SK-N-SH (cell line): ENCODE results near the gene CRTC1. TPM values are rescaled to one million over a fixed set of nuclear protein-coding genes. Genes with fewer than 3 reads are reported as not detected.

Experiments used
- CTCF ChIA-PET: fragments of 300-600, 350-600 bp; formaldehyde crosslinking; extraction: SDS; loops from one replicate; lab custom pipeline; 2021; lab: Yijun Ruan, JAX
- POLR2A ChIA-PET: fragments of 350-600 bp; sonication (Branson Sonifier 250); formaldehyde crosslinking; extraction: SDS; loops from one replicate; lab custom pipeline; 2020; ENCODE audit warnings: antibody characterized with exemption, inconsistent platforms; lab: Yijun Ruan, JAX
- DNase-seq: peaks from one replicate; pipeline ENCODE4 v3.0.0; 2012
- H2AFZ ChIP-seq: fragments of 200-600 bp; sonication (generic); 2 replicates; pipeline ENCODE4 v1.8.1; 2016; ENCODE audit warnings: antibody characterized with exemption, mild to moderate bottlenecking, low read depth
- H3F3A ChIP-seq: fragments of 200-600 bp; sonication (generic); replicated peaks from 2 replicates; pipeline ENCODE3; 2016; ENCODE audit warnings: antibody characterized with exemption, mild to moderate bottlenecking; ENCODE audit not compliant: insufficient read depth
- H3K27ac ChIP-seq, 2 experiments: fragments of 200-500 bp in 1 of 2; fragments of 200-600 bp in 1 of 2; sonication (Bioruptor generic) in 1 of 2; sonication (generic), shearing (Covaris generic) in 1 of 2; 2 replicates each; pipeline versions ENCODE4 v1.5.1 to v1.6.1; 2014 to 2016; ENCODE audit warnings: low read depth in 2 of 2, inconsistent platforms in 1 of 2, low read length in 1 of 2, mild to moderate bottlenecking in 1 of 2, mixed read lengths in 1 of 2
- H3K27me3 ChIP-seq: fragments of 200-600 bp; sonication (generic), shearing (Covaris generic); 2 replicates; pipeline ENCODE4 v1.6.1; 2016; ENCODE audit warnings: mixed run types; ENCODE audit not compliant: insufficient read depth
- H3K36me3 ChIP-seq, 2 experiments: fragments of 200-500 bp in 1 of 2; fragments of 200-600 bp in 1 of 2; sonication (Bioruptor generic) in 1 of 2; sonication (generic) in 1 of 2; replicated peaks in 1 of 2; 2 replicates each; pipeline versions ENCODE3 to v1.5.1; 2014 to 2016; ENCODE audit warnings: low read length in 1 of 2, mild to moderate bottlenecking in 1 of 2; ENCODE audit not compliant: insufficient read depth in 2 of 2, control insufficient read depth in 1 of 2
- H3K4me1 ChIP-seq, 2 experiments: fragments of 200-500 bp in 1 of 2; fragments of 200-600 bp in 1 of 2; sonication (Bioruptor generic) in 1 of 2; sonication (generic), shearing (Covaris generic) in 1 of 2; 2 replicates each; pipeline versions ENCODE4 v1.5.1 to v1.6.1; 2014 to 2016; ENCODE audit warnings: low read depth in 1 of 2, low read length in 1 of 2, mixed run types in 1 of 2; ENCODE audit not compliant: insufficient read depth in 2 of 2, control insufficient read depth in 1 of 2
- H3K4me2 ChIP-seq: fragments of 200-600 bp; sonication (generic), shearing (Covaris generic); 2 replicates; pipeline ENCODE4 v1.6.1; 2017; ENCODE audit warnings: mixed run types
- H3K4me3 ChIP-seq, 2 experiments: fragments of 200-500 bp in 1 of 2; fragments of 200-600 bp in 1 of 2; sonication (Bioruptor generic) in 1 of 2; sonication (generic), shearing (Covaris generic) in 1 of 2; 2 replicates each; pipeline versions ENCODE4 v1.5.1 to v1.8.1; 2014 to 2016; ENCODE audit warnings: low read depth in 2 of 2, inconsistent platforms in 1 of 2, low read length in 1 of 2, mild to moderate bottlenecking in 1 of 2, mixed read lengths in 1 of 2, moderate library complexity in 1 of 2
- H3K79me2 ChIP-seq: fragments of 200-600 bp; sonication (generic); 2 replicates; pipeline ENCODE4 v1.8.1; 2017; ENCODE audit warnings: mild to moderate bottlenecking; ENCODE audit not compliant: insufficient read depth
- H3K9ac ChIP-seq: fragments of 200-600 bp; sonication (generic); 2 replicates; pipeline ENCODE4 v1.6.1; 2017; ENCODE audit warnings: mixed run types
- H3K9me2 ChIP-seq: fragments of 200-600 bp; sonication (generic); 2 replicates; pipeline ENCODE4 v1.6.1; 2017; ENCODE audit warnings: mixed run types
- H3K9me3 ChIP-seq: fragments of 200-600 bp; sonication (generic); 2 replicates; pipeline ENCODE4 v1.6.1; 2017; ENCODE audit warnings: mixed run types, mild to moderate bottlenecking, moderate library complexity
- H4K20me1 ChIP-seq: fragments of 200-600 bp; sonication (generic); 2 replicates; pipeline ENCODE4 v1.6.1; 2017; ENCODE audit warnings: mild to moderate bottlenecking, mixed run types; ENCODE audit not compliant: insufficient read depth
- ELF1 ChIP-seq: IDR thresholded peaks from 2 replicates; pipeline ENCODE4 v1.4.0; 2012
- FOSL2 ChIP-seq: IDR thresholded peaks from 2 replicates; pipeline ENCODE4 v1.4.0; 2012; ENCODE audit warnings: low read depth, mild to moderate bottlenecking, moderate library complexity, borderline replicate concordance
- FOXJ3 ChIP-seq: sonication (generic); formaldehyde crosslinking; IDR thresholded peaks from 2 replicates; pipeline ENCODE4 v1.5.1; 2020; ENCODE audit warnings: mild to moderate bottlenecking, missing genetic modification reagents
- FOXM1 ChIP-seq: IDR thresholded peaks from 2 replicates; pipeline ENCODE4 v1.4.0; 2012; ENCODE audit warnings: low read depth, mild to moderate bottlenecking
- GABPA ChIP-seq: IDR thresholded peaks from 2 replicates; pipeline ENCODE4 v1.4.0; 2012; ENCODE audit warnings: low read depth, mild to moderate bottlenecking
- GATA2 ChIP-seq: sonication (generic); formaldehyde crosslinking; IDR thresholded peaks from 2 replicates; pipeline ENCODE4 v1.5.0; 2020; ENCODE audit warnings: mild to moderate bottlenecking, missing genetic modification reagents
- JUND ChIP-seq: IDR thresholded peaks from 2 replicates; pipeline ENCODE4 v1.4.0; 2012
- MXI1 ChIP-seq: IDR thresholded peaks from 2 replicates; pipeline ENCODE4 v1.6.1; 2012; ENCODE audit warnings: mild to moderate bottlenecking, low read depth, low read length, improper control_type of control experiment
- NRF1 ChIP-seq: IDR thresholded peaks from 2 replicates; pipeline ENCODE4 v1.6.1; 2012; ENCODE audit warnings: low read depth, mild to moderate bottlenecking, low read length
- POLR2AphosphoS5 ChIP-seq: IDR thresholded peaks from 2 replicates; pipeline ENCODE4 v1.6.1; 2012; ENCODE audit warnings: low read depth, low read length
- RCOR1 ChIP-seq: fragments of 150-350 bp; IDR thresholded peaks from 2 replicates; pipeline ENCODE4 v1.6.1; 2017; ENCODE audit warnings: antibody characterized with exemption, low read length
- RXRA ChIP-seq: IDR thresholded peaks from 2 replicates; pipeline ENCODE4 v1.4.0; 2012; ENCODE audit warnings: low read depth, mild to moderate bottlenecking, borderline replicate concordance
- SIN3A ChIP-seq: IDR thresholded peaks from 2 replicates; pipeline ENCODE4 v1.6.1; 2012; ENCODE audit warnings: low read depth, mild to moderate bottlenecking, low read length, moderate library complexity, borderline replicate concordance
- TAF1 ChIP-seq: IDR thresholded peaks from 2 replicates; pipeline ENCODE4 v1.6.1; 2012; ENCODE audit warnings: low read depth, mild to moderate bottlenecking, low read length, moderate library complexity, borderline replicate concordance
- TCF12 ChIP-seq: IDR thresholded peaks from 2 replicates; pipeline ENCODE4 v1.4.0; 2012
- YY1 ChIP-seq: IDR thresholded peaks from 2 replicates; pipeline ENCODE4 v1.4.0; 2012; ENCODE audit warnings: low read depth, mild to moderate bottlenecking
- WGBS: methylation state at CpG from one replicate; pipeline ENCODE4 v1.1.6; 2017; ENCODE audit warnings: low lambda C conversion rate; 5-methylcytosine and 5-hydroxymethylcytosine counted together
- polyA plus RNA-seq, 3 experiments: library from polyadenylated mRNA; depleted of rRNA; stranded (reverse); fragments of >200 nt; gene quantifications; 2 replicates each; pipeline ENCODE4 v1.2.3, GENCODE V29; 2012
- TF ChIP-seq, protein P1 (sequence below): IDR thresholded peaks from 2 replicates; pipeline ENCODE4 v1.4.0; 2012; ENCODE audit warnings: low read depth
- TF ChIP-seq, protein P2 (sequence below): IDR thresholded peaks from 2 replicates; pipeline ENCODE4 v1.4.0; 2012; ENCODE audit warnings: low read depth, borderline replicate concordance
- TF ChIP-seq, protein P3 (sequence below): fragments of 150-350 bp; IDR thresholded peaks from 2 replicates; pipeline ENCODE4 v1.6.1; 2017; ENCODE audit warnings: antibody characterized with exemption, low read length, low read depth, borderline replicate concordance
- TF ChIP-seq, protein P4 (sequence below): fragments of 200-600 bp; sonication (generic); IDR thresholded peaks from 2 replicates; pipeline ENCODE4 v1.6.1; 2017; ENCODE audit warnings: antibody characterized with exemption, mild to moderate bottlenecking, moderate library complexity

The CRTC1 gene
- polyA plus RNA-seq, 1 of the 3 experiments (the other 2 are of a cell fraction): 5.0 TPM

DNA sequence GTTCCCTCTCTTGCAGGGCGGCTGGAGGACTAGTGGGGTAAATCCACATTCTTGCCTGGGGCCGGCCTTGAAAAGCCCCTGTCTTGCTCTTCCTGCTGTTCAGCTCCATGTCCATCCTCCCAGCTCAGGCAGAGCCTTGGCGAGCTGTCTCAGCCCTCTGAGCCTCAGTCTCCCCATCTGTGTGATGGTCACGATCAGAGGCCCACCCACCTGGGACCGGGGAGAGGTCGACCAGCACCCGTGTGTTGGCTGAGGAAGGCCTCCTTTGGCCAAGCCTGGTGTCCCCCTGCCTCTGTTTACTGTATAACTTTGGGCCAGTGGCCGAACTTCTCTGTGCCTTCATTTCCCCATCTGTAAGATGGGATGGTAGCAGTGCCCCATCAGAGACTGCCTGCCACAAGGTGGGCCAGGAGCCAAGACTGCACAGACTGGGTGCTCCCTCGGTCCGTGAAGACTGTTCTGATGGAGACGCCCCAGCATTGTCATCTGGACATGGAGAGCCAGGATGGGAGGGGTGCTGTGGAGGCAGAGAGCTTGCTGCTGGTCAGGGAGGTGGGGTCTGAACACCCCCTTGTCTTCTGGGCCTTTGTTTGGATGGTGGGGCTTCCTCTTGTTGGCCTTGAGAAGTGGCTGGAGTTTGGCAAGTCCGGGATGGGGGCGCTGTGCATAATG lies 28.2 kb upstream of the CRTC1 start:
- Histone ChIP-seq H3K4me2 (no peak overlapping the region), H3K79me2 (0 out of 2 replicates have a peak, but pooled peaks cover 3% of the 10 kb centered on the region), H3F3A (peaks cover 20% of the 10 kb centered on the region), H3K27me3 (no peaks in the 10 kb centered on the region), H4K20me1 (no peaks in the 10 kb centered on the region), H3K9me2 (no peaks in the 10 kb centered on the region), H2AFZ (no peak overlapping the region), H3K36me3 (no peaks in the 10 kb centered on the region), H3K9ac (no peak overlapping the region), H3K4me3 (no peak overlapping the region), H3K4me1 (peaks cover 11 to 15% of the 10 kb centered on the region in 2 experiments; a peak in 3 of 4 replicates), H3K9me3 (no peaks in the 10 kb centered on the region), H3K27ac (no peak overlapping the region)
- WGBS: 96% methylated on average over 5 of the region's 13 CpGs
- no peak for DNase-seq
- TF ChIP-seq JUND (no peak), YY1 (no peak), FOXM1 (no peak), TCF12 (no peak), FOSL2 (no peak), TAF1 (no peak), MXI1 (no peak)
- TF ChIP-seq, protein P1, sequence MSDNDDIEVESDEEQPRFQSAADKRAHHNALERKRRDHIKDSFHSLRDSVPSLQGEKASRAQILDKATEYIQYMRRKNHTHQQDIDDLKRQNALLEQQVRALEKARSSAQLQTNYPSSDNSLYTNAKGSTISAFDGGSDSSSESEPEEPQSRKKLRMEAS: no peak
- TF ChIP-seq, protein P2, sequence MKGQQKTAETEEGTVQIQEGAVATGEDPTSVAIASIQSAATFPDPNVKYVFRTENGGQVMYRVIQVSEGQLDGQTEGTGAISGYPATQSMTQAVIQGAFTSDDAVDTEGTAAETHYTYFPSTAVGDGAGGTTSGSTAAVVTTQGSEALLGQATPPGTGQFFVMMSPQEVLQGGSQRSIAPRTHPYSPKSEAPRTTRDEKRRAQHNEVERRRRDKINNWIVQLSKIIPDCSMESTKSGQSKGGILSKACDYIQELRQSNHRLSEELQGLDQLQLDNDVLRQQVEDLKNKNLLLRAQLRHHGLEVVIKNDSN: no peak
- POLR2A ChIA-PET: no interaction called here
- CTCF ChIA-PET: no interaction called here

DNA sequence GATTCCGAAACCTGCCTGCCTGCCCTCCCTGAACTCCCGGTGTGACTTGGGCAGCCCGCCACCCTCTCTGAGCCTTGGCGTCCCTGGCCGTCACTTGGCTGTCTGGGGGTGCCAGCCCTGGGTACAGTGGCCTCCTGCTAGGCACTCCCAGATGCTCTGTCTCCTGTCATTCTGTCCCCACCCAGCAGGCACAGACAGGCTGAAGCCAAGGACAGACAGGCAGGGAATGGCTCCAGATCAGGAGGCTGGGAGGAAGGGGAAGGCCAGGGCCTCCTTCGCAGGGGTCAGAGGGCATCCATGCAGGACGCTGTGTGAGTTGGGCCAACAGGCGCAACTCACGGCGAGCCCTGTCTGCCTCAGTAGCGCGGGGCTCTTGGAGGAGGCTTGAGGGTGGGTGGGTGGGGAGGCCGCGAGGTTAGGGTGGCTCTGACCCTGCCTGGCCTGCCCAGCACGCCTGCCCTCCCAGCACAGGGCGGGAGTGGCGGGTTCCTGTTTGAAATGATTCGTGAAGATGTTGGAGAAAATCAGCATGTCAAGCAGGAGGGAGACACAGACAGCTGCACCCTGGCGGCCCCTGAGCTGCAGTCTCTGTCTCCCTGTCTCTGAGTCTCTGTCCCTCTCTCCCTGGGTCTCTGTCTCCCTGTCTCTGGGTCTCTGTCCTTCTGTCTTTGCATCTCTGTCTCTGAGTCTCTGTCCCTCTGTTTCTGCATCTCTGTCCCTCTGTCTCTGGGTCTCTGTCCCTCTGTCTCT lies 27.0 kb upstream of the CRTC1 start:
- H3K4me3 ChIP-seq: no peak overlapping the region
- no peaks in the 10 kb centered on the region for H3K9me2 ChIP-seq
- DNase-seq: no peak
- CTCF ChIA-PET: no interaction called here
- no peaks in the 10 kb centered on the region for H3K27me3 ChIP-seq
- POLR2A ChIA-PET: no interaction called here
- H3F3A ChIP-seq: peaks cover 30% of the 10 kb centered on the region
- H3K4me1 ChIP-seq: peaks cover 13 to 27% of the 10 kb centered on the region in 2 experiments; a peak in 3 of 4 replicates
- no peak overlapping the region for H2AFZ ChIP-seq
- 0 out of 2 replicates have a peak, but pooled peaks cover 3% of the 10 kb centered on the region for H3K79me2 ChIP-seq
- 91% methylated on average over 10 of the region's 19 CpGs for WGBS
- H4K20me1 ChIP-seq: no peaks in the 10 kb centered on the region
- no peaks in the 10 kb centered on the region for H3K9me3 ChIP-seq
- no peaks in the 10 kb centered on the region for H3K36me3 ChIP-seq
- no peak overlapping the region for H3K9ac ChIP-seq
- no peak overlapping the region for H3K27ac ChIP-seq
- H3K4me2 ChIP-seq: no peak overlapping the region
- TF ChIP-seq YY1 (no peak), RCOR1 (no peak), GATA2 (no peak), POLR2AphosphoS5 (no peak), RXRA (no peak), GABPA (no peak), ELF1 (no peak), TAF1 (no peak), FOXJ3 (CRISPR knock-in tag) (no peak), NRF1 (no peak), SIN3A (no peak)
- TF ChIP-seq, protein P3, sequence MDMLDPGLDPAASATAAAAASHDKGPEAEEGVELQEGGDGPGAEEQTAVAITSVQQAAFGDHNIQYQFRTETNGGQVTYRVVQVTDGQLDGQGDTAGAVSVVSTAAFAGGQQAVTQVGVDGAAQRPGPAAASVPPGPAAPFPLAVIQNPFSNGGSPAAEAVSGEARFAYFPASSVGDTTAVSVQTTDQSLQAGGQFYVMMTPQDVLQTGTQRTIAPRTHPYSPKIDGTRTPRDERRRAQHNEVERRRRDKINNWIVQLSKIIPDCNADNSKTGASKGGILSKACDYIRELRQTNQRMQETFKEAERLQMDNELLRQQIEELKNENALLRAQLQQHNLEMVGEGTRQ: no peak
- TF ChIP-seq, protein P1: no peak
- TF ChIP-seq, protein P4, sequence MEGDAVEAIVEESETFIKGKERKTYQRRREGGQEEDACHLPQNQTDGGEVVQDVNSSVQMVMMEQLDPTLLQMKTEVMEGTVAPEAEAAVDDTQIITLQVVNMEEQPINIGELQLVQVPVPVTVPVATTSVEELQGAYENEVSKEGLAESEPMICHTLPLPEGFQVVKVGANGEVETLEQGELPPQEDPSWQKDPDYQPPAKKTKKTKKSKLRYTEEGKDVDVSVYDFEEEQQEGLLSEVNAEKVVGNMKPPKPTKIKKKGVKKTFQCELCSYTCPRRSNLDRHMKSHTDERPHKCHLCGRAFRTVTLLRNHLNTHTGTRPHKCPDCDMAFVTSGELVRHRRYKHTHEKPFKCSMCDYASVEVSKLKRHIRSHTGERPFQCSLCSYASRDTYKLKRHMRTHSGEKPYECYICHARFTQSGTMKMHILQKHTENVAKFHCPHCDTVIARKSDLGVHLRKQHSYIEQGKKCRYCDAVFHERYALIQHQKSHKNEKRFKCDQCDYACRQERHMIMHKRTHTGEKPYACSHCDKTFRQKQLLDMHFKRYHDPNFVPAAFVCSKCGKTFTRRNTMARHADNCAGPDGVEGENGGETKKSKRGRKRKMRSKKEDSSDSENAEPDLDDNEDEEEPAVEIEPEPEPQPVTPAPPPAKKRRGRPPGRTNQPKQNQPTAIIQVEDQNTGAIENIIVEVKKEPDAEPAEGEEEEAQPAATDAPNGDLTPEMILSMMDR: no peak
